Measurements from ENCODE around the gene TRIAP1.

The TRIAP1 gene

DNA sequence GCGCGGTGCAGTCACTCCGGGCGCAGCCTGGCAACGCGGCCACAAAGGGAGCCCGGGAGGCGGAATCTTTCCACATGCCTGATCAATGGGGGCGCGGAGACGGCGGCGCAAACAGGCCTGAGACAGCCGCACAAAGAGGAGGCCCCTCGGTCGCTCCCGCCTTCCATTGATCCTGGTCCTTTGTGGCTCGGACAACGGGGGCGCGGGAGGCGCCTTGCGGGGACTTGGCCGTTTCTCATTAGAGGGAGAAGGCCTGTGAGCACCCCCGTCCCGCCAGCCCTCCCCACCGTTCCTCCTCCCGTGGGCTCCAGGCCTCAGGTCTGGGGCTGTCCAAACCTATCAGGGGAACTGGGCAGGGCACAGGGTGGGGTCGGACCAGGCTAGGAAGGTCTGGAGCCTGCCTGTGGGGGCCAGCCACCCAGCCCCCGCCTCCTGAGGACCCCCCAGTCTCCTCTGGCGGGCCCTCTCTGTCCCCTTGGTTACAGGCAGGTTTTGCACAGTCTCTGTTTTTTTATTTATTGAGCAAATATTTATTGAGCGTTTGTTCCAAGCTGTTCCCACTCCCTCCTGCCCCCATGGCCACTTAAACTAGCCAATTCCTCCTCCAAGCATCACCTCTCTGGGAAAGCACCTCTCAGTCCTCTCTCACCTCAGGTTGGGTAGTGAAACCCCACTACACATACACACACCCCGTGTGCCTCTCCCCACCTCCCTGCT is 48.2 kb downstream of the TRIAP1 start:
- H3K4me3 ChIP-seq (ENCODE audit: low read depth, low read length) = no peak overlapping the region
- peaks cover 20% of the 10 kb centered on the region for H3K27me3 ChIP-seq (replicated peaks)
- in situ Hi-C loops (cut with HindIII; ENCODE audit: low pct_ligation_motif_present, low sequenced_read_pairs) = no loop called here
- no peak overlapping the region for H3K27ac ChIP-seq
- TF ChIP-seq, protein P1, sequence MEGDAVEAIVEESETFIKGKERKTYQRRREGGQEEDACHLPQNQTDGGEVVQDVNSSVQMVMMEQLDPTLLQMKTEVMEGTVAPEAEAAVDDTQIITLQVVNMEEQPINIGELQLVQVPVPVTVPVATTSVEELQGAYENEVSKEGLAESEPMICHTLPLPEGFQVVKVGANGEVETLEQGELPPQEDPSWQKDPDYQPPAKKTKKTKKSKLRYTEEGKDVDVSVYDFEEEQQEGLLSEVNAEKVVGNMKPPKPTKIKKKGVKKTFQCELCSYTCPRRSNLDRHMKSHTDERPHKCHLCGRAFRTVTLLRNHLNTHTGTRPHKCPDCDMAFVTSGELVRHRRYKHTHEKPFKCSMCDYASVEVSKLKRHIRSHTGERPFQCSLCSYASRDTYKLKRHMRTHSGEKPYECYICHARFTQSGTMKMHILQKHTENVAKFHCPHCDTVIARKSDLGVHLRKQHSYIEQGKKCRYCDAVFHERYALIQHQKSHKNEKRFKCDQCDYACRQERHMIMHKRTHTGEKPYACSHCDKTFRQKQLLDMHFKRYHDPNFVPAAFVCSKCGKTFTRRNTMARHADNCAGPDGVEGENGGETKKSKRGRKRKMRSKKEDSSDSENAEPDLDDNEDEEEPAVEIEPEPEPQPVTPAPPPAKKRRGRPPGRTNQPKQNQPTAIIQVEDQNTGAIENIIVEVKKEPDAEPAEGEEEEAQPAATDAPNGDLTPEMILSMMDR (IDR thresholded peaks at IDR 0.05; ENCODE audit: low read depth, low read length, missing control alignments) = no peak
- DNase-seq = no peak
- H3K36me3 ChIP-seq (replicated peaks) = no peaks in the 10 kb centered on the region

DNA sequence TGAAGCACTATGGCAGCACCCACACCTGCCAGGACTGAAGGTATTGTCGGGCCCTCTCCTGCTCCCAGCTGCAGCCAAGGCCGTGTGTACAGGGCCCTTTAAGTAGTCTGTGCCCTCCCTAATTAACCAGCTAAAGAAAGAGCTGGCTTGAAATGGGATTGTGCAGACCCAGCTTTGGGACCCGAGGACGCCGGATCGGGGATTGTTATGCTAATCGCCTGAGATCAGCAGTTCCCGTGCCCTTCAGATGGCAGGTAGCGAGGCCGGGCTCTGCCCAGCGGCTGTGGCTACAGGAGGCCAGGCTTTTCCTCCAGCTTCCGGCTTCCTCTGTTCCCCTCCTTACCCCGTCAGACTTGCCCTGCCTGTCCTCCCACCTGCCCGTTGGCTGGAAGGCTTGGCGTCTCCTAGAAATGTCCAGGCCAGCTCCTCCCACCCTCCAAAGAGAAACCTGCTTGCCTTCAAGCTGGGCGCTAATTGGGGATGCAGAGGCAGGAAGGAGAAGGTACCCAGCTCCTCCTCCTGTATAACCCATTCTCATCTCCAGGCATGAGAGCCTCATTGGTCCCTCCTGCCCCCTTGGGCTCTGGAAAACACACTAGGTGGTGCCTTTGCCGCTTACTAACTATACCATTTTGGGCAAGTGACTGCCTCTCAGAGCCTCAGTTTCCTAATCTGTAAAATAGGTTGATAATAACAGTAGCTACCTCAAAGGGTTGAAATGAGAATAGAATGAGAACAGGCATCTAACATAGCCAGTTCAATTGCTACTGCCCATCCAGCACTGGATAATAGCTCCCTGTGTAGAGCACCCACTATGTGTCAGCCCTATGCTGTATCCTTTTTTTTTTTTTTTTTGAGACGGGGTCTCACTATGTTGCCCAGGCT is 51.5 kb downstream of the TRIAP1 start:
- H3K4me3 ChIP-seq (ENCODE audit: low read depth, low read length) = no peak overlapping the region

More for the DNA sequence above, 51.5 kb downstream of the TRIAP1 start:
- H3K27ac ChIP-seq = no peak overlapping the region
- DNase-seq = no peak
- in situ Hi-C loops (cut with HindIII; ENCODE audit: low pct_ligation_motif_present, low sequenced_read_pairs) = no loop called here
- TF ChIP-seq, protein P1 (IDR thresholded peaks at IDR 0.05; ENCODE audit: low read depth, low read length, missing control alignments) = no peak
- peaks cover 24% of the 10 kb centered on the region for H3K27me3 ChIP-seq (replicated peaks)
- H3K36me3 ChIP-seq (replicated peaks) = no peaks in the 10 kb centered on the region

All from brain microvascular endothelial cell (primary cell).